T-helper 2 cell (primary cell): ENCODE data around the gene SETBP1.

Source experiments
- DNase-seq, 5 experiments: peaks; one replicate each; pipeline versions ENCODE4 v3.0.0 to v3.0.0-alpha.2; 2012 to 2022

The SETBP1 gene

DNA sequence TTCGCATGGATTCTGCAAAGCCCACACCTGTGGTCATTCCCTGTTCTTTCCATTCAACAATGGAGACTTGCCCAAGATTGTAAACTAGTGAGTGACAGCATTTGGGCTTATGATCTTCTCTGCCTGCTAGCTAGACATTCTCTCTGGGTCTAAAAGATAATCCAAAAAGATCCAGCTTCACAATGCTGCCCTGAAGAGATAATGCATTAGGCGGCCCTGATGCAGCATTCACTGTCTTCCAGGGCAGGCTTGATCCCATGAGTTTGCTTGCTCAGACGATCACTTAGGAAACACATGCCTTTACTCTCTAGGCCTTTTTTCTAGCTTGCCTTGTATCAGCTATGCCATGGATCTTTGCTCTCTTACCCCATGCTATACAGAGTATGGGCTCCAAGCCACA, 196.1 kb downstream of the SETBP1 start:
- no peak for DNase-seq

DNA sequence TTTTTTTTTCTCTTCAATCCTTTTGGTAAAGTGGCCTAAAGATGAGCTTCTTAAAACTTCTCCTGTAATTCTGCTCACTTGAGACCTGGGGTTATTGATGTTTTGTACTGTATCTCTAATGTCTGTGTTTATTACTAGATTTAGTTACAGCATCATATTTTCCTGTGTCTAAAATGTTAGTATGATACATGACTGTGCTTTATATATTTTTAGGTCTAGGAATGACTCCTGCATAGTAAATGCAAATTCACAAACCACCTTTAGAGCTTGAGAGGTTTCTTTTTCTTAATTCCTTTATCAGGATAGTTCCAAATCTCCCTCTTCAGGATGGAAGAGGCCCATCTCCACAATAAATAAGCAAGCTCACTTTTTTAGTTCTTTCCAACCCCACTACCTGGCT, 197.6 kb downstream of the SETBP1 start:
- no peak for DNase-seq

DNA sequence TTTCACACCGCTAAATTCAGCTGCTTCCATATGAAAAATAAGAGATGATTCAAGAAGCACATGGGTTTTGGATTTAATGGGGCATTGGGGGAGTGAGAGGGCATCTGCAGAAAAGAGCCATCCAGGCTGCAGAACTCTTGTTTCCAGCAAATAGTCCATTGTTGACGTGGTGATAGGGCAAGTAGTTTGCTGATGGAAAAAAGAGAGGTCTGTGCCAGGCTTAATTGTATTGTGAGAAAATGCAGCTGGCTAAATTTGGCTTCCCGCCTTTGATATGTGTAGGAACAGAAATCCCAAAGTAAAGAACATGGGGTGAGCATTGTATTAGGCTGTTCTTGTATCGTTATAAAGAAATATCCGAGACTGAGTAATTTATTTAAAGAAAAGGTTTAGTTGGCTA, 199.5 kb downstream of the SETBP1 start:
- no peak for DNase-seq

DNA sequence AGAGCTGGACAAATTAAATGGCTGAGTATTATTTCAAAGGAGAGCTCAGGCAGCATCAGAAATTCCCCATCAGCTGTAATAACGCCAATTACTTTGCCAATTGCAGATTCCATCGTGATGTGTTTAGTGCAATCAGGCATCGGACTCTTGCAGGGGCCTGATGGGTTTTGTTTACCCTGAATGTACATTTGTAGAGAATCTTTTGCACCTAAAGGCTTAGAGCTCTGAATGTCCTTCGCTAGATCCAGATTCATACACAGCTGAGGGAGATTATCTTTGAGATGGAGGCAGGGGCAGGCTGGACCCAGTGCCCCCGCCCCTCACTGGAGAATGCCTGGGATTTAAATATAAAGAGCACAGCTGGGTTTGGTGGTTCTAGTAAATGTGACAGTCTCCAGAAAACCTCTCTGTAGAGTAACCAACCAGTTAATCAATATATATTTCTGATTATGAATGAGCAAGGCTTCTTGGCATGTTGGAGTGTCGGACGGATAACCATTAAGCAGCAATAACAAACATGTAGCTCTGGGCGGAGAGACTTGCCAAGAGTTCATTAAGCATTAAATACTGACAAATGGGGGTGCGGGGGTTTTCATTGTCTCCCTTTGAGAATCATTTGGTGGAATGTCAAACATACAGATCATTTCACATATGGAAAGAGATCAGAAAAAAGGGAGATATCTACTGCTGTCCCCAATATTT, 200.9 kb downstream of the SETBP1 start:
- DNase-seq, result no peak

DNA sequence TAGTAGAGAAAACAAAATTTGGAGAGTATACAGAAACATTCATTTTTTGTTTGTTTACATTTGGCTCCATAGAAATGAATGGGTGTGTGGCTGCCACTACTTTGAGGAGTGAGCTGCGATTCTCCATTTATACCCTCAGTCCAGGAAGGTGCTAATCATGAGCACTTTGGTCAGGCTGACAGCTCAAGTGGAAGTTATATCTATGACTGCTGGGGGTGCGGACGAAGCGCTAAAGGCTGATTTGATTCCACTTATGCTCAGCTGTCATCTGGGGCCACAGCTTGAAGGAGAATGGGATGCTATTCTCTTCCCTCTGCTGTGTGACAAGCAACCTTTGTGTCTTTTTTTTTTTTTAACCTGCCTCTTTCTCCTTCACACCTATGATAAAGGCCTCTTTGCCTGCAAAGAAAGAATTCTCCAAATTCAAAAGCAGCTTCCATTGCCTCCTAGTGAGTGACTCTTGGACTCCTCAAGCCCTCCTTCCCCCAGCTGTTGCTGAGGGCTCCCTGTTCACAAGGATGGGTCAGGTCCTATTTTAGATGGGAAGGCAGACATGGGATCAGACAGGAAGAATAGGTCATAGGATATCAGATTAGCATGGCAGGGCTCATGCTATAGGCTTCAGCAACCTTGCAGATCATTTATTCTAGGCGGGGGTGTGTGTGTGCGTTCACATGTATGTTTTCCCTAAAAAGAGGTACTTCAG, 201.6 kb downstream of the SETBP1 start:
- no peak for DNase-seq

DNA sequence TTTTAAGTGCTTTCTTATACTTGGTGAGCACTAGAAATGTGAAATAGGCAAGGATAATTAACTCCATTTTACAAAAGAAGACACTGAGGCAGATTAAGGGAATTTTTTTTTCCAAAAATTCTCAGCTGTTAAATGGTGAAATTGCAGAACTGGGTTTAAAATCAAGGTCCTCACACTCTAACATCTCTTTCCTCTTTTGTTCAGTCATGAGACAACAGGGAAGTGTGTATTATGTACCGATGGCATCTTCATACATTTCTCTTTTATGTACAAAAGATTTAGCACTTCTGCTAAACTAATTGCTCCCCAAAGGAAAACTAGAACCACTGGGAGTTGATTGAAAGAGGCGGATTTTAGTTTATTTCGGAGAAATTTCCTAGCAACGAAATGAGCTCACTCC, 203.0 kb downstream of the SETBP1 start:
- DNase-seq, result no peak

DNA sequence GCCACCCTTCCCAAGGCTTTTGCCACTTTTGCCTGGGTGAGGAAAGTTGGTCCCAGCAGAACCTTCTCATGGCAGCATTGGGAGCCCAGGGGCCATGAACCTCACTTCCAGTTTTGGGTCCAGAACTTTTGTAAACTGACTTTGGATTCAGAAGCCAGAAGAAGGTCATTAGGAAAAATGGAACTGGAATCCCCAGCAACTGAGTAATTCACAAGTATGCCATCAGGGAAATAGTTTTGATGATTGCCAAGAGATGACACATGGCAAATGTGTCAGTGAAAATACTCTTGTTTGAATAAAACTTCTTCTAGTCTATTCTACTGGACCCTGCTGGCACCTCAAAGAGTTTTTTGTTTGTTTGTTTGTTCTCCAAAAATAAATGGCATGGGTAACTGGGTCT, 203.7 kb downstream of the SETBP1 start:
- no peak for DNase-seq

DNA sequence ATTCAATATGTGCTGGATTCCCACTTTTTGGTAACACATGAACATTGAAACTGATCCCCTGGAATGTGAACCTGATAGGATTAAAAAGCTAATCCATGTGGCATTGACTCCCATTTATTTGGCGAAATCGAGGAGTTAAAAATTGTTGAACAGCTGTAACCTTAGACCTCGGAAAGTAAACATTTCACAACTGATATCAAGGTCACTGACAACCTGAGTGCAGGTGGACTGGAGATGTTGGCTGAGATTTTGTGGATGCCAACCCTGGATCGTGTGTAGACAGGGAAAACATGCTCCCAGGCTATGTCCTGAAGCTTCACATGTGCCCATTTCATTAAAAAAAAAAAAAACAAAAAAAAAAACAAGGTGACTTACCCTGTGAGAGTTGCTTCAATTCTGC, 204.8 kb downstream of the SETBP1 start:
- no peak for DNase-seq

DNA sequence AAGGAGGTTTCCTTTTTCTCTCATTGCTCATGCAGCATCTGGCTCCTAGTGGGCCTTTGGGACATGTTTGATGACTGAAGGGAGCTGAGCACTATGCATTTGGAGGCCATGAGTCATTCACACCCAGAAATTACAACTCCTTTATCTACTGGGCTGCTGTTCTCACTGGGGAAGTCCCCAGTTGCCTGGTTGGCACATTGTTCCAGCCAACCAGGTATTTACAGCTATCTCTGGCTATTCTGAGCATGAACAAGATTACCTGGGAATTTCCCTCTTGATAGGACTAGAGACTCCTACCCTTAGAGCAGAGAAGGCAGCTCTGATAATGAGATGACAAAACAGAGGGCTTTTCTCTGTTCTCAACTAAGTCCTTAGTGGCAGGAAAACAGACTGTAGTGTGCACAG, 206.5 kb downstream of the SETBP1 start:
- peak in 2 of 5 experiments; percentile 10 to 19 for DNase-seq

DNA sequence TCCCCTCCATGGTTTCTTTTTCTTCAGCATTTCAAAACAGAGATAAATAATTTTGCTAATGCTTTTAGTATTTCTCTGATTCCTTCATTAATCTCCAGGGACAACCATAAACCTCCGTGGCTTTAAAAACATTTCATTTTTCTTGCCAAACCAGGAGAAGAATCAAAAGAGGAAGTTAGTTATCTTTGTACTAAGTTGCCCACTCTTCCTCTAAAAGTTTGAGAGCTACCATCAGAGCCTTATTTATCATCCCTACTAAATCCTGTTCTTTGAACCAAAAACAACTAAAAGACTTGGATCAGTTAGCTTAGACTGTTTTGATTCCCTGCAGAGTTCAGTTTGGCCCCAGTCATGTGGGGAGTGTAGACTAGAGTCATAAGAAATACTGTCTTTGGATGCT, 208.4 kb downstream of the SETBP1 start:
- no peak for DNase-seq

DNA sequence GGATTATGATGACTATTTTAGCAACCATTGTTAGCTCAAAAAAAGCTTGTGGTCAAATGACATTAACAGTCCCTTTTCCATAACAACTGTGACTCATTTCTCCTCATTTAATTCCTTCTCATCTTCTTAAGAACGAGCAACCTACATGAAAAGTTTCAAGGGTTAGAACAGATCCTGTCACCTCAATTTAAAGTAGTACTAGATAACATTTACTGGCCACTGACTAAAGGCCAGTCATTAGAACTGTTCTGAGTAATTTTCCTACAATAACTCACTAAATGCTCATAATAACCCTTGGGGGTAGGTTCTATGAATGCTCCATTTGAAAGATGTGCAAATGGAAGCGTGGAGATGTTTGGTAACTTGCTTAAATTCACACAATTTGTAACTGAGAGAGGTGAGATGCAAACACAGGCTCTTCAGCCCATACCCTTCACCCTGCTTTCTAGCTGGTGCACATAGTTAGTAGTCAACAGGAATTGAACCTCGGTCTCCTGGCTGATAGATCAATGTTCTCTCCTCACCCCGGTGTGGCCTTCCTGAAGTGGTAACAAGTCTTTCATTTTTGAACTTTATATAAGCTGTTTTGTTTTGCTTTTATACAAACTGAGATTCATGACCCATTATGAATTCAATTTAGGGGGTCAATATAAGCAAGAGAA, 212.5 kb downstream of the SETBP1 start:
- no peak for DNase-seq

DNA sequence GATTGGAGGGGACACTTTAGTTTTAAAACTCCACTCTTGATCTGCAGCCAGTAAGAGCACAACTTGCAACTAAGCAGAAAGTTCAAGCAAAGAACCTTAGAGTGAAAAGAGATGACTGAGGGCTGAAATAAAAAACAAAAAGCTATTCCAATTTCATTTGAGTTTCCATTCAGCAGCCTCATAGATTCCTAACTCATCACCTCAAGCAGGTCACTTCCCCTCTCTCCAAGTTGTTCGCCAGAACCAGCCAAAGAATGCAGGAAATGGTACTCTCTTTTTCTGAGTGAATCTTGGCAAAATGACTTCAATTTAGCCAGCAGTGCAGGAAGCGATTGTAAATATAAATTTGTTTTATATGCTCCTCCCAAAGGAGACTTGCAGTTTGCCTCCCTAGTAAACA, 213.3 kb downstream of the SETBP1 start:
- no peak for DNase-seq

DNA sequence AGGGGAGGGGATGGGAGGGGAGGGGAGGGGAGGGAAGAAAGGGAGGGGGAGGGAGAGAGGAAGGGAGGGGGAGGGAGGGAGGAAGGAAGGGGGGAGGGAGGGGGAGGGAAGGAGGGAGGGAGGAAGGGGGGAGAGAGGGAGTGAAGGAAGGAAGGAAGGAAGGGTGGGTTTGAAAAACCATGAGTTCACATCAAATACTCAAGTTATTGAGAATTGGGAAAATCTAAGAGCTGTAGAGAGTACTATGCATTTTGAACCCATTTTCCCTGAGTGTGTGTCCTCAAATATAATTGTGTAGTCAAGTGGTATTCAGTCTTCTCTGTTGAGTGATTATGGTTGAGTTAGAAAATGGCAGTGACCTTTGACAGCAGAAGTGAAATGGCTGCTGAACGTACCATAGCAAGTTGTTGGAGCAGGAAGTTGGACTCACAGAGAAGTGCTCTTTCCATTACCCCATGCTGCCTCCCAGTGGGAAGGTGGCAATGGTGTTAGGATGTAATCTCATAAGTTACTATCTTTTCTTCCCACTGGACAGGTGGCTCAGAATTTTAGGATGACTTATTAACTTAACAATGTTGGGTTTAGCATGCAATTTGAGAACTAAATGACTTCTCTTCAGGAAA, 214.6 kb downstream of the SETBP1 start:
- DNase-seq, result peak in 2 of 5 experiments; percentile 3 to 70

DNA sequence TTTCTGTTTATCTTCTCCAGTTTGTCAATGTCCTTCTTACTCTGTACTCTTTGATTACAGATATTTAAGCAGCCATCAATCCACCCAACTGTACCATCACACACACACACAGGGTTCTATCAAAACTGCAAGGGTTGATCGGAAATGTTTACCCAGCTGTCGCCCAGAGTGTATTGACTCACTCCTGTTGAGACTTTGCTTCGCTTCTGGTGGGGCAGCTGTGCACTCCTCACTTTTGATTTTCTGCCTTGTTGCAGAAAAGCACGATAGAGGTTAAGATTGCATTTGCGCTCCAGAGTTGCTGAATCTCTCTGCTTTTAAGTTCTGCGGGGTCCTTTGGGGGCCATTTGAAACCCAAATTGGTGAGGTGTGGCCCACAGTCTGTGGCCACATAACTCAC, 216.2 kb downstream of the SETBP1 start:
- DNase-seq, result no peak

DNA sequence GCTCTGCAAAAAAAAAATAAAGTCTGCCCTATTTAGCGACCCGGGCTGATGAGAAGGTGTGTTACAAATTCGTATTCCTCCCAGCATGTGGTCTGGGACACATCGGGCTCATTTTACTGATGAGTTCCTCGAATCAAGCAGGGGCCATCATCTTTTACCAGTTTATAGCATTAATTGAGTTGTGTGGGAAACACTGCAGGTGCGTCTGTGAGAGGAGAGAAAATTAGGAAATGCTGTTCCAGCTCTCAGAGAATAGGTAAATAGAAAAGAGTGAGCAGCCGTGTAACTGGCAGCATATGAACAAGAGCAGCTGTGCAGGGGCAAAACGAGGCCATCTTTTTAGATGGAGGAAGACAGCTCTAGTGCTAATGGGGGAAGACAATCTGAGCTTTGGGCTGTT, 216.7 kb downstream of the SETBP1 start:
- no peak for DNase-seq

DNA sequence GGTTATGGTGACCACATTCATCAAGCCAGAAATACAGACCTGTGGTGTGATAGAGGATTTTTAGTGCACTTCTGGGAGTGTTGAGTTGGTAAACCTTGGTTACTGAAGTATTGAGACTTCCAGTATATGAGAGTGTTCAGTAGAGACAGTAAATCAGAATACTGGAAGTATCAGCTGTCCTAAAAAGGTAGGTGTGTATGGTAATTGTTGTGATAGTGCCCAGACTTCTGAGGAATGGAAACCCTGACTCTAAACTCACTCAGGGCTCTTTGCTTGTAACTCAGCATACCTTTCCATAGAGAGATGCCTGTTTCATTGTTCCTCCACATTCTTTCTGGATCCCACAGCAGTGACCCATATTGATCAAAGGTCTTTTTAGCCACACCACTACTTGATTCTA, 217.1 kb downstream of the SETBP1 start:
- no peak for DNase-seq

DNA sequence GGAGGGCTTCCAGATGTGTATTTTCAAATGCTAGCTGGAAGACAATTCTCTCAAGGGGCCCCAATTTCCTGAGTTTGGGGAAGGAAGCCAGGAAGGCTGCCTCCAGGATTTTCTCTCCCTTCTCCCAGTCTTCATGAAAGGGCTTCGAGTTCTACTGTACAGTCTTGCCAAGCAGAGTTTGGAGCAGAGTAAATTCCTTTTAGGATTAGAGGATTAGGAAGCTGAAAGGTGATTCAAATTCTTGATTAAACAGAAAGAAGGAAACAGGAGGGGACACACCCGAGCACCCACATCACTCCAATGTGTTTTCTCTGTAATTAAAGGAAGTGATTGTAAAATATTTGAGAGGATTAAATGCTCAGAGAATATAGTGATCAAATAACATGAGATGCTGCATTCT, 217.8 kb downstream of the SETBP1 start:
- no peak for DNase-seq

DNA sequence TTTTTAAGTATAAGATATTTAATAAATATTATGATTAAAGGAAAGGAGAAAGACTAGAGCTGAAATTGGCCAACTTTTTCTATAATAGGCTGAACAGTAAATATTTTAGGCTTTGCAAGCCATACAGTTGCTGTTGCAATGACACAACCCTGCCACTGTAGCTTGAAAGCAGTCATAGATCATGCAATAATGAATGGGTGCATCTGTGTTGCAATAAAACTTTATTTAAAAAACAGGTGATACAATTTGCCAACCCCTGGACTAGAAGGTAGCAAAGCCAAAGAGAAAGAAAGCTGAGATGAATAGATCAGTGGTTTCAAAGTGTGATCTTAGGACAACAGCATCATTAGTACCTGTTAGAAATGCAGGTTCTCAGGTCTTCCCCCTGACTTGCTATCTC, 219.1 kb downstream of the SETBP1 start:
- peak in 1 of 5 experiments; percentile 3 for DNase-seq

DNA sequence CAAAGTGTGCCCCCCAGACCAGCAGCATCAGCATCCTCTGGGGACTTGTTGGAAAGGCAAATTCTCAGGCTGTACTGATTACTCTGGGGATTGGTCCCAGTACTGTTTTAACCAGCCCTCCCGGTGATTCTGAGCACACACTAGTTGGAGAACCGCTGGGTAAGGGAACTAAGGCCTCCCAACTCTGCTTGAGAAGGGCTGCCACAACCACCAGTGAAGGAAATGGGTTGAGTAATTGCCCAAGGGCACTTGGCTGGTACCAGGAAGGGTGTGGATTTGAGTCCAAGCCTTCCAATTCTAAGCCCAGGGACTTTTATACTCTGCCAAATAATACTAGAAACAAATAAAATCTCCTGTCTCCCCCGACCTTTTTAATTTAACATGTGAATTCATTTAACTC, 219.9 kb downstream of the SETBP1 start:
- no peak for DNase-seq

DNA sequence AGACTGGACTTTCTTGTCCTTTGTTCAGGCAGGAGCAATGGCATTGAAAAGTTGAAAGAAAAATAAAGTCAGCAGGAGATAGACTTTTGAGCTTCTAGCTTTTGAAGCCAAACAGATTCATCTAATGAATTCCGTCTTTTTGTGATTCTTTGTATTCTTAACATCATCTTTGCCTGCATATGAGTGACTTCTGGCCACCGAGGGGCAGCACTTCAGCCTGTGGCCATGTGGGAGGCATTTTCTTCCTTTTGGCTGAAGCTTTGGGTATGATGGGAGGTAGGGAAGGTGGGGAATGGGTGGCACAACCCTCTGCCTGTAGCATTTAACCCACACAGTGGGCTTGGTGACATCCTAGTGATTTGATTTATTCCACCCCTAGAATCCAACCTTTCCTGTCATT, 220.6 kb downstream of the SETBP1 start:
- no peak for DNase-seq

DNA sequence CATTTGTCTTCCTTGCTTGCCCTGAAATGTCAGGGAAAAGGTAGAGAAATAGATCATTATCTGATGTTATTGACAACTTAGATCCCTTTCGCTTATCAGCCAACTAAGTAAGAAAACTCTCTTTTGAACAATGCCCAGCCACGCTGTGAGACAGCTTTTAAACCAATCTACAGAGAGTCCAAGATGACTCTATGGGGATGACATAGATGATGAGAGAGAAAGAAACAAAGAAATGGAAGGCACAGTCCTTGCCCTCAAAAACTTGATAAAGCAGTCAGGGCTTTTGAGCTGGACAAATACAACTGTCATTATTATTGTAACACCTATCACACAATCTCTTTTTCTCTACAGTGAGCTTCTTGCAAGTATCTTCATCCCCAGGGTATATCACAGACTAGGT, 222.6 kb downstream of the SETBP1 start:
- DNase-seq, result no peak

DNA sequence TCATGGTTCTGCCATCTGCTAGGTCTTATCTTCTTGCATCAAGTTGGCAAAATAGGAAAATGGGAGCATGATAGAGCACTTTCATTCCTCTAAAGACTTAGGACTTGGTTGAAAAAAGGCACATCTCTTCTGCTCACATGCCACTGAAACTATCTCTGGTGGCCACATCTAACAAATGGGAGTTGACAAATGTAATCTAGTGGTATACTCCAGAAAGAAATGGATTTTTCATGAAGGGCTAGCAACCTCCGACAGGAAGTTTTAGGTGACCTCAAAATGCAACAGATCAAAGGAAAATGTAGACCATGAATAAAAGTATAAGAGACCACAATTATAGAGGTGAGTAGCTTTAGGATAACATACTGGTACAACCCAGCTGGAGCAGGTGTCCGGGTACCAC, 224.1 kb downstream of the SETBP1 start:
- peak in 1 of 5 experiments; percentile 8 for DNase-seq

DNA sequence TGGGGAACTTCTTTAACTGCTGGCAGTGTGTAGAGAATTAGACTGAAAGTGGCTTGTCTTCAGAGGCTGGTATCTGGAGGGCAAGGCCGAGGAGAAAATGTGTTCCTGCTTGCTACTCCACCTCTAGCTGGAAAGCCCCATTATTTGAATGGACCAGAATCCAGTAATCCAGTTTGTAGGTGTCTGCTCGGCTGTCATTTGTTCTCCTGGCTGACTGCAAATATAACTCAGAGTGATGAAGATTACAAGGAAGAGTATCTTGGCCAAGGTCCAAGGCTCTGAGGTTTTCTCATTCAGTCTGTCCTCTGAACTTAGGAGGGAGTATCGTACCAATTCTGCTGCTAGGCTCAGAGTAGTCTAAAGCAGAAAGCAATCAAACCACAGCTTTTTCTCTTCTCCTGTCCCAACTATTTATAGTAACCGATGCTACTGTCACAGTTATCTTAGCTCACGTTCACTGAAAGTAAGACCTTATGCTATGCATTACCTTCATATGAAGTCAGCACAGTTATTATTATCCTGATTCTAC, 228.6 kb downstream of the SETBP1 start:
- peak in 1 of 5 experiments; percentile 26 for DNase-seq
